HepG2 (cell line): ENCODE data around the gene SNAI1. TPM values are rescaled to one million over a fixed set of nuclear protein-coding genes. Genes with fewer than 3 reads are reported as not detected.

Source experiments
- AHR ChIP-seq: IDR thresholded peaks from 2 replicates; pipeline ENCODE4 v1.6.1; 2018; ENCODE audit warnings: missing genetic modification reagents, missing compliant biosample characterization
- BORCS8-MEF2B ChIP-seq: sonication (generic); formaldehyde crosslinking; IDR thresholded peaks from 2 replicates; pipeline ENCODE4 v1.8.0; 2022; ENCODE audit warnings: mild to moderate bottlenecking, missing genetic modification reagents
- DZIP1 ChIP-seq: sonication (generic); formaldehyde crosslinking; IDR thresholded peaks from 2 replicates; pipeline ENCODE4 v1.5.0; 2020; ENCODE audit warnings: mild to moderate bottlenecking, missing genetic modification reagents
- IRF1 ChIP-seq: sonication (generic); formaldehyde crosslinking; IDR thresholded peaks from 2 replicates; pipeline ENCODE4 v1.4.0; 2020; ENCODE audit warnings: low read depth, mild to moderate bottlenecking, missing genetic modification reagents
- KAT7 ChIP-seq: IDR thresholded peaks from 2 replicates; pipeline ENCODE4 v1.6.1; 2018; ENCODE audit warnings: borderline replicate concordance, missing compliant biosample characterization
- KDM5B ChIP-seq: sonication (generic); formaldehyde crosslinking; IDR thresholded peaks from 2 replicates; pipeline ENCODE4 v1.4.0; 2020; ENCODE audit warnings: missing genetic modification reagents, mild to moderate bottlenecking, borderline replicate concordance
- KLF6 ChIP-seq: IDR thresholded peaks from 2 replicates; pipeline ENCODE4 v1.8.0; 2016; ENCODE audit warnings: missing biosample characterization, missing genetic modification reagents
- LCORL ChIP-seq, 2 experiments: fragments of 450-650 bp in 1 of 2; sonication (generic) in 1 of 2; formaldehyde crosslinking in 1 of 2; IDR thresholded peaks; 2 replicates each; pipeline versions ENCODE4 v1.5.0 to v1.6.1; 2017 to 2020; ENCODE audit warnings: antibody characterized with exemption in 1 of 2, missing genetic modification reagents in 1 of 2
- NR1H2 ChIP-seq: sonication (generic); formaldehyde crosslinking; IDR thresholded peaks from 2 replicates; pipeline ENCODE4 v1.8.1; 2022; ENCODE audit warnings: low read depth, missing genetic modification reagents, borderline replicate concordance
- POLR2AphosphoS5 ChIP-seq: IDR thresholded peaks from 2 replicates; pipeline ENCODE4 v1.6.1; 2012; ENCODE audit warnings: low read depth, low read length
- REL ChIP-seq: sonication (generic); formaldehyde crosslinking; conservative IDR thresholded peaks from 2 replicates; pipeline ENCODE4 v1.8.0; 2022; ENCODE audit warnings: mild to moderate bottlenecking, missing genetic modification reagents, moderate library complexity
- SUZ12 ChIP-seq: fragments of 150-350 bp; IDR thresholded peaks from 2 replicates; pipeline ENCODE4 v1.6.1; 2014; ENCODE audit warnings: low read depth, low read length
- TIGD3 ChIP-seq: sonication (generic); formaldehyde crosslinking; IDR thresholded peaks from 2 replicates; pipeline ENCODE4 v1.5.1; 2020; ENCODE audit warnings: mild to moderate bottlenecking, missing genetic modification reagents, borderline replicate concordance
- TMF1 ChIP-seq: sonication (generic); formaldehyde crosslinking; IDR thresholded peaks from 2 replicates; pipeline ENCODE4 v1.8.1; 2022; ENCODE audit warnings: low read depth, missing genetic modification reagents
- ZFP91 ChIP-seq: sonication (generic); formaldehyde crosslinking; IDR thresholded peaks from 2 replicates; pipeline ENCODE4 v1.9.0; 2022; ENCODE audit warnings: missing genetic modification reagents, mild to moderate bottlenecking, borderline replicate concordance
- ZMAT5 ChIP-seq: sonication (generic); formaldehyde crosslinking; IDR thresholded peaks from 2 replicates; pipeline ENCODE4 v1.5.0; 2020; ENCODE audit warnings: mild to moderate bottlenecking, low read depth, missing genetic modification reagents, borderline replicate concordance
- ZNF343 ChIP-seq: sonication (generic); formaldehyde crosslinking; IDR thresholded peaks from 2 replicates; pipeline ENCODE4 v1.4.0; 2020; ENCODE audit warnings: mild to moderate bottlenecking, missing genetic modification reagents
- ZNF772 ChIP-seq: sonication (generic); formaldehyde crosslinking; IDR thresholded peaks from 2 replicates; pipeline ENCODE4 v1.5.0; 2020; ENCODE audit warnings: mild to moderate bottlenecking, missing genetic modification reagents
- ZNF780A ChIP-seq: sonication (generic); formaldehyde crosslinking; IDR thresholded peaks from 2 replicates; pipeline ENCODE4 v1.8.0; 2022; ENCODE audit warnings: mild to moderate bottlenecking, missing genetic modification reagents, moderate library complexity
- polyA plus RNA-seq, 8 experiments: library from polyadenylated mRNA; depleted of rRNA in 3 of 8; stranded (reverse) in 7 of 8; unstranded in 1 of 8; fragments of >200 nt; fragmentation: Illumina TruSeq in 4 of 8; extraction: Trizol in 4 of 8; gene quantifications; 2 replicates each; pipeline versions ENCODE4 v1.2.1 to v1.2.3, GENCODE V29; 2011 to 2016; ENCODE audit warnings: low read depth in 4 of 8, missing spikeins in 1 of 8, mixed read lengths in 1 of 8; ENCODE audit not compliant: insufficient read depth in 1 of 8
- total RNA-seq, 5 experiments: library from RNA; depleted of rRNA; stranded (reverse); fragments of >200 nt; fragmentation: Illumina TruSeq; extraction: Trizol; gene quantifications; 2 replicates each; pipeline ENCODE4 v1.2.3, GENCODE V29; 2016; ENCODE audit warnings: low read depth in 1 of 5

The SNAI1 gene
- total and polyA plus RNA-seq, 2 of the 13 experiments (the other 11 are each of a cell fraction or from before 2014, with no cell fraction given) = 1.3 to 1.4 TPM

- TF ChIP-seq ZNF780A (no peak), NR1H2 (CRISPR knock-in tag) (no peak), KLF6 (CRISPR knock-in tag) (no peak), LCORL (IDR thresholded peaks at IDR 0.05) (no peak), LCORL (CRISPR knock-in tag; IDR thresholded peaks at IDR 0.05) (0 out of 2 replicates have a peak, but pooled peaks have one; percentile 46), ZMAT5 (CRISPR knock-in tag) (no peak), POLR2AphosphoS5 (no peak), TIGD3 (CRISPR knock-in tag) (no peak), ZNF772 (peak; percentile 58; the same call in 1 of the 2 replicates), TMF1 (CRISPR knock-in tag) (no peak; the same call in 1 of the 2 replicates), KAT7 (CRISPR knock-in tag) (no peak), DZIP1 (no peak), AHR (CRISPR knock-in tag) (no peak), BORCS8-MEF2B (CRISPR knock-in tag) (no peak), SUZ12 (no peak), REL (0 out of 2 replicates have a peak, but pooled peaks have one; percentile 25), KDM5B (no peak), ZFP91 (CRISPR knock-in tag) (no peak), ZNF343 (CRISPR knock-in tag) (no peak), IRF1 (CRISPR knock-in tag) (no peak)
Measured at GRCh38 chr20:49937027-49937929, 45.5 kb upstream of the SNAI1 start (continued).
